OCI-LY3 (cell line): ENCODE measurements around the gene PSMD5.
A peak's percentile ranks its signal among the peaks of the same experiment; 100 is the strongest.

Experiments
- H2AFZ ChIP-seq: fragments of 200-600, 300-600 bp; shearing (Covaris generic); 2 replicates; pipeline ENCODE4 v1.6.0; 2014; ENCODE audit warnings: antibody characterized with exemption, low read depth, low read length
- H3K27ac ChIP-seq: fragments of 200-600, 300-600 bp; sonication (generic); 2 replicates; pipeline ENCODE4 v1.5.1; 2014; ENCODE audit warnings: mild to moderate bottlenecking, low read length, moderate library complexity, mixed read lengths
- H3K27me3 ChIP-seq: fragments of 200-600, 300-600 bp; sonication (generic); 2 replicates; pipeline ENCODE4 v1.6.1; 2014; ENCODE audit warnings: low read depth, low read length, mixed read lengths
- H3K36me3 ChIP-seq: fragments of 200-600, 300-600 bp; sonication (generic); replicated peaks from 2 replicates; pipeline ENCODE3; 2014; ENCODE audit warnings: low read depth, low read length, mixed read lengths
- H3K4me1 ChIP-seq: fragments of 300-600, 200-600 bp; sonication (generic); 2 replicates; pipeline ENCODE4 v1.6.1; 2014; ENCODE audit warnings: low read length, mixed read lengths
- H3K4me2 ChIP-seq: fragments of 200-600, 300-600 bp; sonication (generic); 2 replicates; pipeline ENCODE4 v1.6.1; 2014; ENCODE audit warnings: low read length, mixed read lengths
- H3K4me3 ChIP-seq: fragments of 300-600, 200-600 bp; sonication (generic); 2 replicates; pipeline ENCODE4 v1.5.1; 2014; ENCODE audit warnings: antibody characterized with exemption, mild to moderate bottlenecking, low read length, moderate library complexity
- H3K79me2 ChIP-seq: fragments of 300-600, 200-600 bp; shearing (Covaris generic); 2 replicates; pipeline ENCODE4 v1.6.1; 2014; ENCODE audit warnings: mild to moderate bottlenecking, low read length, mixed read lengths
- H3K9ac ChIP-seq: fragments of 300-600, 200-600 bp; shearing (Covaris generic); 2 replicates; pipeline ENCODE4 v1.6.0; 2014; ENCODE audit warnings: mild to moderate bottlenecking, low read length, moderate library complexity
- H3K9me3 ChIP-seq: fragments of 200-600, 300-600 bp; shearing (Covaris generic); 2 replicates; pipeline ENCODE4 v1.6.1; 2014; ENCODE audit warnings: low read length, mixed read lengths; ENCODE audit not compliant: insufficient read depth
- H4K20me1 ChIP-seq: fragments of 200-600, 300-600 bp; sonication (generic); 2 replicates; pipeline ENCODE4 v1.6.1; 2016; ENCODE audit warnings: low read length, mixed read lengths; ENCODE audit not compliant: insufficient read depth
- CTCF ChIP-seq: fragments of 200-600, 300-600 bp; sonication (generic); IDR thresholded peaks from 2 replicates; pipeline ENCODE4 v1.5.1; 2014; ENCODE audit warnings: antibody characterized with exemption, low read length, low read depth
- EZH2phosphoT487 ChIP-seq: fragments of 200-600 bp; shearing (Covaris generic); IDR thresholded peaks from 2 replicates; pipeline ENCODE4 v1.6.1; 2018; ENCODE audit warnings: antibody characterized with exemption, mixed run types, low read depth

The PSMD5 gene

DNA sequence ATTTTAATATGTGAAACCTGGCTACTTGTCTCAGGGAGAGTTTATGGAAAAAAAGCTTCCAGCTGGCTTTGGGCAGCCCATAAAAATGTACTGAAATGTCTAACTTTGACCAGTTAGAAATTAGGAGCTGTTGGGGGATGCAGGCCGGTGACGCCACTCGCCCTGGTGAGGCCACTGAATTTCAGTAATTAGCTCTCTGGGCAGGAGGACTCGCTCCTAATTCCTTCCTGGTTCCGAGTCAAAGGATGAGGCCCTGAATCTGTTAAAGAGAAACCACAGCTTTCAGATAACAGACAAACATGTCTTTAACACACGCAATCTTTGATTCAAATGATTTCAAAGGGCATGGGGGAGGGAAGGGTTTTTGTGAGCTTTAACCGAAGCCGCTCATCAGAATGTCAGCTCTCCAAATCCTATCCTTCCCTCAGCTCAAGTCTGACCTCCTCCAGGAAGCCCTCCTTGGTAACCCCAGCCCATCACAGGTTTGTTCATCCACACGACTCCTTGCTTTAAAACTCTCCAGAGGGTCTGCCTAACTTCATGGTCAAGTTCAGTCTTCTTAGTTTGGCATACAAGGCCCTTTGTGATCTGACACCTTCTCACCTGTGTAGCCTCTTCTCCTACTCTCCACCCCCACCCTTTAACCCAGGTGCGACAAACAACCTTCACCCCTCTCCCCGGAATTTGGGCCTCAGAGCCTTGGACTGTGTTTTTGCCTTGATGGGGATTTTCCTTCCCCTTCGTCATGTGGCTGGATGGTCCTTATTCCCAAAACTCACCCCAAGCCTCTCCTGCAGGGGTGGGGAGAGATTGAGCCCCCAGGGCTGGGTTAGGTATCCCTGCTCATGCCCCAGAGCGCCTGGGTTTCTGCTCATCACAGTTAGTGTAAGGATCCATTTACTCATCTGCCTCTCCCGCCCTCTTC, 47.9 kb upstream of the PSMD5 start:
- no peaks in the 10 kb centered on the region for H4K20me1 ChIP-seq
- no peaks in the 10 kb centered on the region for H3K27me3 ChIP-seq
- peak overlapping the region; percentile 63 for H3K4me2 ChIP-seq
- peak overlapping the region; percentile 96 for H3K27ac ChIP-seq
- no peak overlapping the region for H3K4me3 ChIP-seq
- peaks cover 50% of the 10 kb centered on the region for H3K4me1 ChIP-seq
- no peaks in the 10 kb centered on the region for H3K9me3 ChIP-seq
- peak overlapping the region; percentile 21 for H3K9ac ChIP-seq
- H3K79me2 ChIP-seq, result no peaks in the 10 kb centered on the region
- no peaks in the 10 kb centered on the region for H3K36me3 ChIP-seq
- no peak for TF ChIP-seq EZH2phosphoT487
- no peak for TF ChIP-seq CTCF
- peak overlapping the region; percentile 51 for H2AFZ ChIP-seq

DNA sequence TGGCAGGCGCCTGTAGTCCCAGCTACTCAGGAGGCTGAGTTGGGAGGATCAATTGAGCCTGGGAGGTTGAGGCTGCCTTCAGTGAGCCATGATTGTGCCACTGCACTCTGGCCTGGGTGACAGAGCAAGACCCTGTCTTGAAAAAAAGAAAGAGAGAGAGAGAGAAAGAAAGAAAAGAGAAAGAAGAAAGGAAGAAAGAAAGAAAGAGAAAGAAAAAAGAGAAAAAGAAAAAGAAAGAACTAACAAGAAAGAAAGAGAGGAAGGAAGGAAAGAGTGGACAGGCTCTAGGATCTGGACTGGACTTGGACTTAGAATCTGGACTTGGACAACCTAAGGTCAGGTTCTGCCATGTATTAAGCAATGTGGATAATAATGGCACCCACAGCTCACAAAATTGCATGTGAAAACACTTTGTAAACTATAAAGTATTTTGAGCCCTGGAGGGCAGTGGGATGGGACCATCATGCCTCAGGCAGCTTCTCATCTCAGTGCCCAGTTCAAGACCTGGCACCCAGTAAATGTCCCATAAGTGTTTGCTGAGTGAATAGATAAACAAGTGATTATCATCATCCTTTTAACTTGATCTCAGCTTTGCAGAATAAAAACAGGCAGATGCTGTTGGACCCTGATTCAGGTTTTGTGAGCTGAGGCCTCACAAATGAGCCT, 47.0 kb upstream of the PSMD5 start:
- Histone ChIP-seq H3K4me1 (peaks cover 50% of the 10 kb centered on the region), H3K4me3 (no peak overlapping the region), H3K36me3 (no peaks in the 10 kb centered on the region), H3K4me2 (peak overlapping the region; percentile 63; the same call in 1 of the 2 replicates), H3K27ac (peak overlapping the region; percentile 96), H2AFZ (peak overlapping the region; percentile 51; the same call in 1 of the 2 replicates), H3K27me3 (no peaks in the 10 kb centered on the region), H3K9ac (peak overlapping the region; percentile 21; the same call in 1 of the 2 replicates), H3K9me3 (no peaks in the 10 kb centered on the region), H4K20me1 (no peaks in the 10 kb centered on the region), H3K79me2 (no peaks in the 10 kb centered on the region)
- TF ChIP-seq EZH2phosphoT487, result no peak
- TF ChIP-seq CTCF, result no peak

GRCh38 chr9:120888626-120889025, 45.9 kb upstream of the PSMD5 start:
- H3K4me1 ChIP-seq, result peaks cover 43% of the 10 kb centered on the region
- no peaks in the 10 kb centered on the region for H3K79me2 ChIP-seq
- no peaks in the 10 kb centered on the region for H3K27me3 ChIP-seq
- no peak overlapping the region for H2AFZ ChIP-seq
- H3K9ac ChIP-seq, result no peak overlapping the region
- H3K27ac ChIP-seq, result no peak overlapping the region
- no peaks in the 10 kb centered on the region for H3K36me3 ChIP-seq
- H3K4me2 ChIP-seq, result no peak overlapping the region
- no peaks in the 10 kb centered on the region for H4K20me1 ChIP-seq
- TF ChIP-seq EZH2phosphoT487, result no peak
- TF ChIP-seq CTCF, result no peak
- no peak overlapping the region for H3K4me3 ChIP-seq
- H3K9me3 ChIP-seq, result no peaks in the 10 kb centered on the region

DNA sequence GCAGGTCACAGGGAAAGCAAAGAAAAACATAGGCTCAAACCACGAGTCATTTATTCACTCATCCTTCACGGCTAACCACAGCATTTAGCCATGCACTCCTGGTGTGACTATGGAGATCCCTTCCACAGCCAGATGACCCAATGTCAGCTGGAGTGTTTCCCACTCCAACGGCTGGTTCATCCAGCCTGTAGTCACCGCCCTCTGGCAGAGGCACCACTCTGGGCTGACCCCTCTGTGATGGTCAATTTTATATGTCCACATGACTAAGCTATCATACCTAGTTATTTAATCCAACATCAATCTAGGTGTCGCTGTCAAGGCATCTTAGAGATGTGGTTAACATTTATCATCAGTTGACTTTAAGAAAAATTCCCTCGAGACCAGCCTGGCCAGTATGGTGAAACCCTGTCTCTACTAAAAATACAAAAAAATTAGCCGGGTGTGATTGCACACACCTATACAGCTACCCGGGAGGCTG, 43.8 kb upstream of the PSMD5 start:
- no peaks in the 10 kb centered on the region for H4K20me1 ChIP-seq
- H3K27me3 ChIP-seq, result no peaks in the 10 kb centered on the region
- peaks cover 22% of the 10 kb centered on the region for H3K4me1 ChIP-seq
- no peaks in the 10 kb centered on the region for H3K79me2 ChIP-seq
- H2AFZ ChIP-seq, result no peak overlapping the region
- H3K9ac ChIP-seq, result no peak overlapping the region
- no peaks in the 10 kb centered on the region for H3K9me3 ChIP-seq
- no peak overlapping the region for H3K4me2 ChIP-seq
- H3K36me3 ChIP-seq, result no peaks in the 10 kb centered on the region
- no peak for TF ChIP-seq EZH2phosphoT487
- no peak for TF ChIP-seq CTCF
- no peak overlapping the region for H3K4me3 ChIP-seq
- no peak overlapping the region for H3K27ac ChIP-seq
